ENCODE measurements around the gene LEF1. TPM values are rescaled to one million over a fixed set of nuclear protein-coding genes. Genes with fewer than 3 reads are reported as not detected.

Gene LEF1
- polyA plus RNA-seq, 1 donor (not counting 4 experiments of a cell fraction or from before 2014, with no cell fraction given) = 1.5 TPM

DNA sequence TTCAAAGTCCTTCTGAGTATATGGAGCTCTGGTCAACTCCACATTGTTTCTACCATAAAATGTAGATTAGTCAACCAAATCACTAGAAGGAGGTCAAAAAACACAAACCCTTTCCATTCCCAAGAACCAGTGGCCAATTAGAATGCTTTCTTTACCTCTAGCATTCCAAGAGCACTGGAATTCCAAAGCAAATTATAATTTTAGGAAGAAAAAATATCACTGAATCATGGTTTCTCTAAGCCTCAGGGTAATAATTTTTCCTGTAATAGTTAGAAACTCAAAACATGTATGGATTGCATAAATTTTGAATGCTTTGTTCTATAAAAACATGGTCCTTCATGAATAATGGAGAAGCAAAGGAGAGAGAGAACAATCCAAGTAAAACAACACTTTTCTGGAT is 39.5 kb downstream of the LEF1 start:
- no peak overlapping the region for H3K4me3 ChIP-seq (ENCODE audit: control insufficient read depth in 2 of 3, extremely low read depth in 1 of 3, insufficient read depth in 2 of 3, low read depth in 1 of 3, low read length in 3 of 3)
- no peak overlapping the region for H2AFZ ChIP-seq (ENCODE audit: control insufficient read depth, low read length)
- H3K4me2 ChIP-seq (ENCODE audit: control insufficient read depth, extremely low read depth, insufficient read depth, low read depth, low read length) = no peak overlapping the region
- FAIRE-seq = no peak
- no peaks in the 10 kb centered on the region for H3K27me3 ChIP-seq (ENCODE audit: control insufficient read depth, extremely low read depth, insufficient read depth, low read length)
- H3K9me1 ChIP-seq (ENCODE audit: control insufficient read depth, extremely low read depth, insufficient read depth, low read length) = no peaks in the 10 kb centered on the region
- no peaks in the 10 kb centered on the region for H4K20me1 ChIP-seq (ENCODE audit: control insufficient read depth, extremely low read depth, insufficient read depth, low read length)
- H3K9me3 ChIP-seq (ENCODE audit: control insufficient read depth, low read depth, low read length) = no peaks in the 10 kb centered on the region
- H3K4me1 ChIP-seq (ENCODE audit: control insufficient read depth, extremely low read depth, insufficient read depth, low read length) = no peaks in the 10 kb centered on the region
- no peaks in the 10 kb centered on the region for H3K36me3 ChIP-seq (ENCODE audit: control insufficient read depth in 2 of 2, extremely low read depth in 1 of 2, insufficient read depth in 2 of 2, low read length in 2 of 2)
- no peak overlapping the region for H3K9ac ChIP-seq (ENCODE audit: control insufficient read depth, extremely low read depth, insufficient read depth, low read length)
- no peak overlapping the region for H3K27ac ChIP-seq (ENCODE audit: control insufficient read depth, insufficient read depth, low read length)
- no peak for DNase-seq (ENCODE audit: low read depth, low spot score)
- dilution Hi-C loops (cut with MboI; ENCODE audit: extremely low pct_ligation_motif_present, low sequenced_read_pairs) = no loop called here
- TF ChIP-seq EZH2 (IDR thresholded peaks at IDR 0.05; ENCODE audit: low read length) = no peak
- TF ChIP-seq, protein P1, sequence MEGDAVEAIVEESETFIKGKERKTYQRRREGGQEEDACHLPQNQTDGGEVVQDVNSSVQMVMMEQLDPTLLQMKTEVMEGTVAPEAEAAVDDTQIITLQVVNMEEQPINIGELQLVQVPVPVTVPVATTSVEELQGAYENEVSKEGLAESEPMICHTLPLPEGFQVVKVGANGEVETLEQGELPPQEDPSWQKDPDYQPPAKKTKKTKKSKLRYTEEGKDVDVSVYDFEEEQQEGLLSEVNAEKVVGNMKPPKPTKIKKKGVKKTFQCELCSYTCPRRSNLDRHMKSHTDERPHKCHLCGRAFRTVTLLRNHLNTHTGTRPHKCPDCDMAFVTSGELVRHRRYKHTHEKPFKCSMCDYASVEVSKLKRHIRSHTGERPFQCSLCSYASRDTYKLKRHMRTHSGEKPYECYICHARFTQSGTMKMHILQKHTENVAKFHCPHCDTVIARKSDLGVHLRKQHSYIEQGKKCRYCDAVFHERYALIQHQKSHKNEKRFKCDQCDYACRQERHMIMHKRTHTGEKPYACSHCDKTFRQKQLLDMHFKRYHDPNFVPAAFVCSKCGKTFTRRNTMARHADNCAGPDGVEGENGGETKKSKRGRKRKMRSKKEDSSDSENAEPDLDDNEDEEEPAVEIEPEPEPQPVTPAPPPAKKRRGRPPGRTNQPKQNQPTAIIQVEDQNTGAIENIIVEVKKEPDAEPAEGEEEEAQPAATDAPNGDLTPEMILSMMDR (optimal IDR thresholded peaks at IDR 0.05 in 1 of 3, IDR thresholded peaks at IDR 0.05 in 1 of 3, conservative IDR thresholded peaks at IDR 0.05 in 1 of 3; ENCODE audit: extremely low read depth in 1 of 3, insufficient read depth in 2 of 3, low read length in 3 of 3) = no peak
- H3K79me2 ChIP-seq (ENCODE audit: control insufficient read depth, insufficient read depth, low read length) = no peaks in the 10 kb centered on the region

DNA sequence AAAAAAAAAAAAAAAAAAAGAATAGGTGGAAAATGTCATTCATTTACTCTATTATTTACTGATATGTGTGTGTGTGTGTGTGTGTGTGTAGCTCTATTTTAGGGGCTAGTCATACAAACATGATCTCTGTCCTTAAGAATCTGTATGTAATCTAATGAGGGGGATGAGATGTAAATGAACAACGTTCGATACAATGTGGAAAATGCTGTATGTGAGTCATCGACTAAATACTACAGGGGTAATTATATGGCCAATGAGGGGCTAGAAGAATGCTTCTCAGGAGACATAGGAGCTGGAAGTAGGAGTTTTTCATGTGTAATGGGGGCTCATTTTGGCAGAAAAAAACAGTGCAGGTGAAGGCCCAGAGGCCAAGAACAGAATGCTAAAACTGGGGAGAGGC is 41.9 kb downstream of the LEF1 start:
- Histone ChIP-seq H3K4me3 (ENCODE audit: control insufficient read depth in 2 of 3, extremely low read depth in 1 of 3, insufficient read depth in 2 of 3, low read depth in 1 of 3, low read length in 3 of 3) (no peak overlapping the region), H2AFZ (ENCODE audit: control insufficient read depth, low read length) (no peak overlapping the region), H3K4me1 (ENCODE audit: control insufficient read depth, extremely low read depth, insufficient read depth, low read length) (no peaks in the 10 kb centered on the region), H3K36me3 (ENCODE audit: control insufficient read depth in 2 of 2, extremely low read depth in 1 of 2, insufficient read depth in 2 of 2, low read length in 2 of 2) (no peaks in the 10 kb centered on the region), H3K4me2 (ENCODE audit: control insufficient read depth, extremely low read depth, insufficient read depth, low read depth, low read length) (no peak overlapping the region), H3K9me1 (ENCODE audit: control insufficient read depth, extremely low read depth, insufficient read depth, low read length) (no peaks in the 10 kb centered on the region), H3K9me3 (ENCODE audit: control insufficient read depth, low read depth, low read length) (no peaks in the 10 kb centered on the region), H4K20me1 (ENCODE audit: control insufficient read depth, extremely low read depth, insufficient read depth, low read length) (no peaks in the 10 kb centered on the region), H3K27ac (ENCODE audit: control insufficient read depth, insufficient read depth, low read length) (no peak overlapping the region), H3K79me2 (ENCODE audit: control insufficient read depth, insufficient read depth, low read length) (no peaks in the 10 kb centered on the region), H3K27me3 (ENCODE audit: control insufficient read depth, extremely low read depth, insufficient read depth, low read length) (no peaks in the 10 kb centered on the region), H3K9ac (ENCODE audit: control insufficient read depth, extremely low read depth, insufficient read depth, low read length) (no peak overlapping the region)
- FAIRE-seq = no peak
- dilution Hi-C loops (cut with MboI; ENCODE audit: extremely low pct_ligation_motif_present, low sequenced_read_pairs) = no loop called here
- TF ChIP-seq, protein P1 (optimal IDR thresholded peaks at IDR 0.05 in 1 of 3, IDR thresholded peaks at IDR 0.05 in 1 of 3, conservative IDR thresholded peaks at IDR 0.05 in 1 of 3; ENCODE audit: extremely low read depth in 1 of 3, insufficient read depth in 2 of 3, low read length in 3 of 3) = no peak
- TF ChIP-seq EZH2 (IDR thresholded peaks at IDR 0.05; ENCODE audit: low read length) = no peak
- DNase-seq (ENCODE audit: low read depth, low spot score) = no peak
